HepG2 (cell line): ENCODE results near the gene CHST3. TPM values are rescaled to one million over a fixed set of nuclear protein-coding genes. Genes with fewer than 3 reads are reported as not detected.

Experiments
- CEBPG ChIP-seq: IDR thresholded peaks from 2 replicates; pipeline ENCODE4 v1.6.1; 2016
- FOXO1 ChIP-seq: sonication (generic); formaldehyde crosslinking; IDR thresholded peaks from 2 replicates; pipeline ENCODE4 v1.4.0; 2020; ENCODE audit warnings: missing genetic modification reagents
- MEIS2 ChIP-seq: sonication (generic); formaldehyde crosslinking; IDR thresholded peaks from 2 replicates; pipeline ENCODE4 v1.9.0; 2021; ENCODE audit warnings: mild to moderate bottlenecking, missing genetic modification reagents
- POLR2A ChIP-seq, 2 experiments: IDR thresholded peaks; 2 replicates each; pipeline ENCODE4 v1.6.1; 2011; ENCODE audit warnings: low read depth in 2 of 2, low read length in 2 of 2, mild to moderate bottlenecking in 1 of 2, moderate library complexity in 1 of 2; ENCODE audit not compliant: insufficient read depth in 1 of 2
- PRDM4 ChIP-seq: sonication (generic); formaldehyde crosslinking; IDR thresholded peaks from 2 replicates; pipeline ENCODE4 v1.9.0; 2021; ENCODE audit warnings: missing genetic modification reagents, borderline replicate concordance
- TFAP4 ChIP-seq: sonication (generic); IDR thresholded peaks from 2 replicates; pipeline ENCODE4 v1.6.1; 2016; ENCODE audit warnings: low read depth, borderline replicate concordance
- ZBTB1 ChIP-seq: sonication (generic); formaldehyde crosslinking; IDR thresholded peaks from 2 replicates; pipeline ENCODE4 v1.4.0; 2020; ENCODE audit warnings: missing genetic modification reagents, borderline replicate concordance
- ZBTB46 ChIP-seq: sonication (generic); formaldehyde crosslinking; IDR thresholded peaks from 2 replicates; pipeline ENCODE4 v1.4.0; 2020; ENCODE audit warnings: mild to moderate bottlenecking, missing genetic modification reagents, borderline replicate concordance
- ZNF329 ChIP-seq: sonication (generic); formaldehyde crosslinking; IDR thresholded peaks from 2 replicates; pipeline ENCODE4 v1.9.0; 2021; ENCODE audit warnings: low read depth, mild to moderate bottlenecking, missing genetic modification reagents
- polyA plus RNA-seq, 8 experiments: library from polyadenylated mRNA; depleted of rRNA in 3 of 8; stranded (reverse) in 7 of 8; unstranded in 1 of 8; fragments of >200 nt; fragmentation: Illumina TruSeq in 4 of 8; extraction: Trizol in 4 of 8; gene quantifications; 2 replicates each; pipeline versions ENCODE4 v1.2.1 to v1.2.3, GENCODE V29; 2011 to 2016; ENCODE audit warnings: low read depth in 4 of 8, missing spikeins in 1 of 8, mixed read lengths in 1 of 8; ENCODE audit not compliant: insufficient read depth in 1 of 8
- total RNA-seq, 5 experiments: library from RNA; depleted of rRNA; stranded (reverse); fragments of >200 nt; fragmentation: Illumina TruSeq; extraction: Trizol; gene quantifications; 2 replicates each; pipeline ENCODE4 v1.2.3, GENCODE V29; 2016; ENCODE audit warnings: low read depth in 1 of 5
- TF ChIP-seq, protein P1 (sequence below): sonication (generic); formaldehyde crosslinking; IDR thresholded peaks from 2 replicates; pipeline ENCODE4 v1.5.1; 2020; ENCODE audit warnings: mild to moderate bottlenecking, missing genetic modification reagents, borderline replicate concordance
- TF ChIP-seq, protein P2 (sequence below): sonication (generic); formaldehyde crosslinking; IDR thresholded peaks from 2 replicates; pipeline ENCODE4 v1.4.0; 2020; ENCODE audit warnings: mild to moderate bottlenecking, missing genetic modification reagents

Gene CHST3
- total and polyA plus RNA-seq, 2 of the 13 experiments (the other 11 are each of a cell fraction or from before 2014, with no cell fraction given), result 7.2 to 18.7 TPM

GRCh38 chr10:72044417-72045041, 80.3 kb downstream of the CHST3 start (continued):
- TF ChIP-seq, protein P1, sequence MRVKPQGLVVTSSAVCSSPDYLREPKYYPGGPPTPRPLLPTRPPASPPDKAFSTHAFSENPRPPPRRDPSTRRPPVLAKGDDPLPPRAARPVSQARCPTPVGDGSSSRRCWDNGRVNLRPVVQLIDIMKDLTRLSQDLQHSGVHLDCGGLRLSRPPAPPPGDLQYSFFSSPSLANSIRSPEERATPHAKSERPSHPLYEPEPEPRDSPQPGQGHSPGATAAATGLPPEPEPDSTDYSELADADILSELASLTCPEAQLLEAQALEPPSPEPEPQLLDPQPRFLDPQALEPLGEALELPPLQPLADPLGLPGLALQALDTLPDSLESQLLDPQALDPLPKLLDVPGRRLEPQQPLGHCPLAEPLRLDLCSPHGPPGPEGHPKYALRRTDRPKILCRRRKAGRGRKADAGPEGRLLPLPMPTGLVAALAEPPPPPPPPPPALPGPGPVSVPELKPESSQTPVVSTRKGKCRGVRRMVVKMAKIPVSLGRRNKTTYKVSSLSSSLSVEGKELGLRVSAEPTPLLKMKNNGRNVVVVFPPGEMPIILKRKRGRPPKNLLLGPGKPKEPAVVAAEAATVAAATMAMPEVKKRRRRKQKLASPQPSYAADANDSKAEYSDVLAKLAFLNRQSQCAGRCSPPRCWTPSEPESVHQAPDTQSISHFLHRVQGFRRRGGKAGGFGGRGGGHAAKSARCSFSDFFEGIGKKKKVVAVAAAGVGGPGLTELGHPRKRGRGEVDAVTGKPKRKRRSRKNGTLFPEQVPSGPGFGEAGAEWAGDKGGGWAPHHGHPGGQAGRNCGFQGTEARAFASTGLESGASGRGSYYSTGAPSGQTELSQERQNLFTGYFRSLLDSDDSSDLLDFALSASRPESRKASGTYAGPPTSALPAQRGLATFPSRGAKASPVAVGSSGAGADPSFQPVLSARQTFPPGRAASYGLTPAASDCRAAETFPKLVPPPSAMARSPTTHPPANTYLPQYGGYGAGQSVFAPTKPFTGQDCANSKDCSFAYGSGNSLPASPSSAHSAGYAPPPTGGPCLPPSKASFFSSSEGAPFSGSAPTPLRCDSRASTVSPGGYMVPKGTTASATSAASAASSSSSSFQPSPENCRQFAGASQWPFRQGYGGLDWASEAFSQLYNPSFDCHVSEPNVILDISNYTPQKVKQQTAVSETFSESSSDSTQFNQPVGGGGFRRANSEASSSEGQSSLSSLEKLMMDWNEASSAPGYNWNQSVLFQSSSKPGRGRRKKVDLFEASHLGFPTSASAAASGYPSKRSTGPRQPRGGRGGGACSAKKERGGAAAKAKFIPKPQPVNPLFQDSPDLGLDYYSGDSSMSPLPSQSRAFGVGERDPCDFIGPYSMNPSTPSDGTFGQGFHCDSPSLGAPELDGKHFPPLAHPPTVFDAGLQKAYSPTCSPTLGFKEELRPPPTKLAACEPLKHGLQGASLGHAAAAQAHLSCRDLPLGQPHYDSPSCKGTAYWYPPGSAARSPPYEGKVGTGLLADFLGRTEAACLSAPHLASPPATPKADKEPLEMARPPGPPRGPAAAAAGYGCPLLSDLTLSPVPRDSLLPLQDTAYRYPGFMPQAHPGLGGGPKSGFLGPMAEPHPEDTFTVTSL (CRISPR knock-in tag), result 0 out of 2 replicates have a peak, but pooled peaks have one; percentile 28
- TF ChIP-seq PRDM4 (no peak), POLR2A (IDR thresholded peaks at IDR 0.05; ENCODE audit: insufficient read depth in 1 of 2, low read depth in 2 of 2, low read length in 2 of 2) (0 out of 4 replicates have a peak, but pooled peaks of 1 of the 2 experiments have one; percentile 44), MEIS2 (0 out of 2 replicates have a peak, but pooled peaks have one; percentile 58), TFAP4 (peak; percentile 89; the same call in 1 of the 2 replicates), ZNF329 (CRISPR knock-in tag) (no peak), ZBTB46 (CRISPR knock-in tag) (0 out of 2 replicates have a peak, but pooled peaks have one; percentile 31), CEBPG (CRISPR knock-in tag) (0 out of 2 replicates have a peak, but pooled peaks have one; percentile 12), FOXO1 (peak; percentile 70), ZBTB1 (no peak; the same call in 1 of the 2 replicates)
- TF ChIP-seq, protein P2, sequence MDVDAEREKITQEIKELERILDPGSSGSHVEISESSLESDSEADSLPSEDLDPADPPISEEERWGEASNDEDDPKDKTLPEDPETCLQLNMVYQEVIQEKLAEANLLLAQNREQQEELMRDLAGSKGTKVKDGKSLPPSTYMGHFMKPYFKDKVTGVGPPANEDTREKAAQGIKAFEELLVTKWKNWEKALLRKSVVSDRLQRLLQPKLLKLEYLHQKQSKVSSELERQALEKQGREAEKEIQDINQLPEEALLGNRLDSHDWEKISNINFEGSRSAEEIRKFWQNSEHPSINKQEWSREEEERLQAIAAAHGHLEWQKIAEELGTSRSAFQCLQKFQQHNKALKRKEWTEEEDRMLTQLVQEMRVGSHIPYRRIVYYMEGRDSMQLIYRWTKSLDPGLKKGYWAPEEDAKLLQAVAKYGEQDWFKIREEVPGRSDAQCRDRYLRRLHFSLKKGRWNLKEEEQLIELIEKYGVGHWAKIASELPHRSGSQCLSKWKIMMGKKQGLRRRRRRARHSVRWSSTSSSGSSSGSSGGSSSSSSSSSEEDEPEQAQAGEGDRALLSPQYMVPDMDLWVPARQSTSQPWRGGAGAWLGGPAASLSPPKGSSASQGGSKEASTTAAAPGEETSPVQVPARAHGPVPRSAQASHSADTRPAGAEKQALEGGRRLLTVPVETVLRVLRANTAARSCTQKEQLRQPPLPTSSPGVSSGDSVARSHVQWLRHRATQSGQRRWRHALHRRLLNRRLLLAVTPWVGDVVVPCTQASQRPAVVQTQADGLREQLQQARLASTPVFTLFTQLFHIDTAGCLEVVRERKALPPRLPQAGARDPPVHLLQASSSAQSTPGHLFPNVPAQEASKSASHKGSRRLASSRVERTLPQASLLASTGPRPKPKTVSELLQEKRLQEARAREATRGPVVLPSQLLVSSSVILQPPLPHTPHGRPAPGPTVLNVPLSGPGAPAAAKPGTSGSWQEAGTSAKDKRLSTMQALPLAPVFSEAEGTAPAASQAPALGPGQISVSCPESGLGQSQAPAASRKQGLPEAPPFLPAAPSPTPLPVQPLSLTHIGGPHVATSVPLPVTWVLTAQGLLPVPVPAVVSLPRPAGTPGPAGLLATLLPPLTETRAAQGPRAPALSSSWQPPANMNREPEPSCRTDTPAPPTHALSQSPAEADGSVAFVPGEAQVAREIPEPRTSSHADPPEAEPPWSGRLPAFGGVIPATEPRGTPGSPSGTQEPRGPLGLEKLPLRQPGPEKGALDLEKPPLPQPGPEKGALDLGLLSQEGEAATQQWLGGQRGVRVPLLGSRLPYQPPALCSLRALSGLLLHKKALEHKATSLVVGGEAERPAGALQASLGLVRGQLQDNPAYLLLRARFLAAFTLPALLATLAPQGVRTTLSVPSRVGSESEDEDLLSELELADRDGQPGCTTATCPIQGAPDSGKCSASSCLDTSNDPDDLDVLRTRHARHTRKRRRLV (CRISPR knock-in tag), result no peak
